OCI-LY3 (cell line): ENCODE measurements around the gene CENPK.

Experiments used
- H2AFZ ChIP-seq: fragments of 200-600, 300-600 bp; shearing (Covaris generic); 2 replicates; pipeline ENCODE4 v1.6.0; 2014; ENCODE audit warnings: antibody characterized with exemption, low read depth, low read length
- H3K27ac ChIP-seq: fragments of 200-600, 300-600 bp; sonication (generic); 2 replicates; pipeline ENCODE4 v1.5.1; 2014; ENCODE audit warnings: mild to moderate bottlenecking, low read length, moderate library complexity, mixed read lengths
- H3K27me3 ChIP-seq: fragments of 200-600, 300-600 bp; sonication (generic); 2 replicates; pipeline ENCODE4 v1.6.1; 2014; ENCODE audit warnings: low read depth, low read length, mixed read lengths
- H3K36me3 ChIP-seq: fragments of 200-600, 300-600 bp; sonication (generic); replicated peaks from 2 replicates; pipeline ENCODE3; 2014; ENCODE audit warnings: low read depth, low read length, mixed read lengths
- H3K4me1 ChIP-seq: fragments of 300-600, 200-600 bp; sonication (generic); 2 replicates; pipeline ENCODE4 v1.6.1; 2014; ENCODE audit warnings: low read length, mixed read lengths
- H3K4me2 ChIP-seq: fragments of 200-600, 300-600 bp; sonication (generic); 2 replicates; pipeline ENCODE4 v1.6.1; 2014; ENCODE audit warnings: low read length, mixed read lengths
- H3K4me3 ChIP-seq: fragments of 300-600, 200-600 bp; sonication (generic); 2 replicates; pipeline ENCODE4 v1.5.1; 2014; ENCODE audit warnings: antibody characterized with exemption, mild to moderate bottlenecking, low read length, moderate library complexity
- H3K79me2 ChIP-seq: fragments of 300-600, 200-600 bp; shearing (Covaris generic); 2 replicates; pipeline ENCODE4 v1.6.1; 2014; ENCODE audit warnings: mild to moderate bottlenecking, low read length, mixed read lengths
- H3K9ac ChIP-seq: fragments of 300-600, 200-600 bp; shearing (Covaris generic); 2 replicates; pipeline ENCODE4 v1.6.0; 2014; ENCODE audit warnings: mild to moderate bottlenecking, low read length, moderate library complexity
- H3K9me3 ChIP-seq: fragments of 200-600, 300-600 bp; shearing (Covaris generic); 2 replicates; pipeline ENCODE4 v1.6.1; 2014; ENCODE audit warnings: low read length, mixed read lengths; ENCODE audit not compliant: insufficient read depth
- H4K20me1 ChIP-seq: fragments of 200-600, 300-600 bp; sonication (generic); 2 replicates; pipeline ENCODE4 v1.6.1; 2016; ENCODE audit warnings: low read length, mixed read lengths; ENCODE audit not compliant: insufficient read depth
- EZH2phosphoT487 ChIP-seq: fragments of 200-600 bp; shearing (Covaris generic); IDR thresholded peaks from 2 replicates; pipeline ENCODE4 v1.6.1; 2018; ENCODE audit warnings: antibody characterized with exemption, mixed run types, low read depth
- TF ChIP-seq, protein P1 (sequence below): fragments of 200-600, 300-600 bp; sonication (generic); IDR thresholded peaks from 2 replicates; pipeline ENCODE4 v1.5.1; 2014; ENCODE audit warnings: antibody characterized with exemption, low read length, low read depth

CENPK gene

GRCh38 chr5:65539827-65540226 lies 23.1 kb downstream of the CENPK start:
- H3K4me1 ChIP-seq, result no peaks in the 10 kb centered on the region
- no peaks in the 10 kb centered on the region for H3K27me3 ChIP-seq
- no peaks in the 10 kb centered on the region for H3K9me3 ChIP-seq
- no peak overlapping the region for H2AFZ ChIP-seq
- peaks cover 19% of the 10 kb centered on the region for H3K36me3 ChIP-seq
- no peaks in the 10 kb centered on the region for H4K20me1 ChIP-seq
- no peaks in the 10 kb centered on the region for H3K79me2 ChIP-seq
- no peak overlapping the region for H3K4me2 ChIP-seq
- no peak overlapping the region for H3K9ac ChIP-seq
- no peak overlapping the region for H3K27ac ChIP-seq
- no peak overlapping the region for H3K4me3 ChIP-seq
- TF ChIP-seq EZH2phosphoT487, result no peak
- TF ChIP-seq, protein P1, sequence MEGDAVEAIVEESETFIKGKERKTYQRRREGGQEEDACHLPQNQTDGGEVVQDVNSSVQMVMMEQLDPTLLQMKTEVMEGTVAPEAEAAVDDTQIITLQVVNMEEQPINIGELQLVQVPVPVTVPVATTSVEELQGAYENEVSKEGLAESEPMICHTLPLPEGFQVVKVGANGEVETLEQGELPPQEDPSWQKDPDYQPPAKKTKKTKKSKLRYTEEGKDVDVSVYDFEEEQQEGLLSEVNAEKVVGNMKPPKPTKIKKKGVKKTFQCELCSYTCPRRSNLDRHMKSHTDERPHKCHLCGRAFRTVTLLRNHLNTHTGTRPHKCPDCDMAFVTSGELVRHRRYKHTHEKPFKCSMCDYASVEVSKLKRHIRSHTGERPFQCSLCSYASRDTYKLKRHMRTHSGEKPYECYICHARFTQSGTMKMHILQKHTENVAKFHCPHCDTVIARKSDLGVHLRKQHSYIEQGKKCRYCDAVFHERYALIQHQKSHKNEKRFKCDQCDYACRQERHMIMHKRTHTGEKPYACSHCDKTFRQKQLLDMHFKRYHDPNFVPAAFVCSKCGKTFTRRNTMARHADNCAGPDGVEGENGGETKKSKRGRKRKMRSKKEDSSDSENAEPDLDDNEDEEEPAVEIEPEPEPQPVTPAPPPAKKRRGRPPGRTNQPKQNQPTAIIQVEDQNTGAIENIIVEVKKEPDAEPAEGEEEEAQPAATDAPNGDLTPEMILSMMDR, result no peak

DNA sequence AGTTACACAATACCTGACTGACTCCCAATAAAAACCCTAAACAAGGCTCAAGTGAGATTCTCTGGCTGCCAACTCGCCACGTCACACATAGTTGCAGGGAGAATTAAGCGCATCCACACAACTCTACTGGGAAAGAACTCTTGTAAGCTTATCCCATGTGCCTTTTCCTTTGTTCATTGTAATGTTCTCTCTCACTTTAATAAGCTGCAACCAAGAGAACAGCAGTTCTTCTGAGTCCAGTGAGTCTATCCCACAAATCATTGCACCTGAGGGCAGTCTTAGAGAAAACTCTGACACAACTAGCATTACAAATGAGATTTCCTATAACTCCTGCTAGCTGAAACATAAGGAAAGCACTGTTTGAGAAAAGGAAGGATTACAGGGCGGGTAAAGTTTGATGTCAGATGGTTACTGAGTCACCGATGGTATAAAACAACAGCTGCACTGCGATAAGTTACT lies 27.4 kb downstream of the CENPK start:
- Histone ChIP-seq H4K20me1 (no peaks in the 10 kb centered on the region), H3K36me3 (peaks cover 4% of the 10 kb centered on the region), H3K9ac (no peak overlapping the region), H3K4me2 (no peak overlapping the region), H3K4me1 (no peaks in the 10 kb centered on the region), H3K27me3 (no peaks in the 10 kb centered on the region), H3K4me3 (no peak overlapping the region), H2AFZ (no peak overlapping the region), H3K79me2 (no peaks in the 10 kb centered on the region), H3K9me3 (no peaks in the 10 kb centered on the region), H3K27ac (no peak overlapping the region)
- TF ChIP-seq, protein P1, result no peak
- TF ChIP-seq EZH2phosphoT487, result no peak

DNA sequence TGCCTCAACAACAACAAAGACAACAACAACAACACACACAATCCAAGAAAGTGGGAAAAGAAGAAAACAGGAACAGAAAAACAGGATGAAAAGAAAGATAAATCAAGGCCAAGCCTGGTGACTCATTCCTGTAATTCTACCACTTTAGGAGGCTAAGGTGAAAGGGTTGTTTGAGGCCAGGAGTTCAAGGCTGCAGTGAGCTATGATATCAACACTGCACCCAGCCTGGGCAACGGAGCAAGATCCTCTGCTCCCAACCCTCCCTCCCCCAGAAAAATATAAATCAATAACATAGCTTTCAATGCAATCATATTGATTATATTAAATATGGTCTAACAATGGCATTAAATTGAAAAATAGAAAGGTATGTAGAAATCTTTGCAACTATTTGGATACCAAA lies 32.1 kb downstream of the CENPK start:
- Histone ChIP-seq H3K9ac (no peak overlapping the region), H3K4me3 (no peak overlapping the region), H3K9me3 (no peaks in the 10 kb centered on the region), H3K4me2 (no peak overlapping the region), H4K20me1 (no peaks in the 10 kb centered on the region), H3K36me3 (no peaks in the 10 kb centered on the region), H2AFZ (no peak overlapping the region), H3K27me3 (no peaks in the 10 kb centered on the region), H3K27ac (no peak overlapping the region), H3K79me2 (no peaks in the 10 kb centered on the region), H3K4me1 (no peaks in the 10 kb centered on the region)
- TF ChIP-seq EZH2phosphoT487, result no peak

GRCh38 chr5:65525726-65526125 lies 37.2 kb downstream of the CENPK start:
- no peak overlapping the region for H3K4me3 ChIP-seq
- no peaks in the 10 kb centered on the region for H3K79me2 ChIP-seq
- no peaks in the 10 kb centered on the region for H3K9me3 ChIP-seq
- H2AFZ ChIP-seq, result no peak overlapping the region
- H3K27ac ChIP-seq, result no peak overlapping the region
- no peak for TF ChIP-seq EZH2phosphoT487
- TF ChIP-seq, protein P1, result no peak
- H3K4me1 ChIP-seq, result no peaks in the 10 kb centered on the region
- no peak overlapping the region for H3K4me2 ChIP-seq
- H4K20me1 ChIP-seq, result no peaks in the 10 kb centered on the region
- no peak overlapping the region for H3K9ac ChIP-seq
- no peaks in the 10 kb centered on the region for H3K27me3 ChIP-seq
- no peaks in the 10 kb centered on the region for H3K36me3 ChIP-seq
